Measurements from ENCODE around the gene AIDA.
"Not testable (repeated sequence)": the region's sequence is repeated elsewhere in the genome, so short reads cannot be mapped to it uniquely, and the experiment has no call there.

The AIDA gene

GRCh38 chr1:222713091-222713961 lies 1.0 kb upstream of the AIDA start:
- DNase-seq (ENCODE audit: low read depth) = peak; percentile 89

GRCh38 chr1:222711319-222712252 lies 705 bp downstream of the AIDA start:
- peak; percentile 28 for DNase-seq (ENCODE audit: low read depth)

- DNase-seq (ENCODE audit: low read depth) = no peak
Measured at GRCh38 chr1:222709700-222710153, 2.6 kb downstream of the AIDA start.

- no peak for DNase-seq (ENCODE audit: low read depth)
Measured at GRCh38 chr1:222706815-222707214, 5.5 kb downstream of the AIDA start.

- DNase-seq (ENCODE audit: low read depth) = no peak
Measured at GRCh38 chr1:222704260-222704659, 8.0 kb downstream of the AIDA start.

DNA sequence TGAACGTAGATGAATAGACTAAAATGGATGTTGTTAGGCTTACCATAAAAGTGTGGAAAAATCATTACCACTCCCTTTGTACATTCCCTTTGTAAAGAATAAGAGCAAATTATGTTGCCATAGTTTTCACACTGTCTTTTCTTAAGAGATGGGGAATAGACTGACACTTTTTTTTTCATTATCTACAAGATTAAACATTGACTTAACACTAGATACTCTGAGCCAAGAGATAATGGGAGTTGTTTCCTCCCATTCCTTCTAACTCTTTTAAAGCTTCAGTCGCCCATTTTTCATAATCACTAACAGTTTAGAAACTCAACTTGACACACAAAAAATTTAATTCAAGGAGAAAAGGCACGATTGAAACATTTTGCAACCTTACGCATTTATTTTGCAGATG lies 10.1 kb downstream of the AIDA start:
- no peak for DNase-seq (ENCODE audit: low read depth)

DNA sequence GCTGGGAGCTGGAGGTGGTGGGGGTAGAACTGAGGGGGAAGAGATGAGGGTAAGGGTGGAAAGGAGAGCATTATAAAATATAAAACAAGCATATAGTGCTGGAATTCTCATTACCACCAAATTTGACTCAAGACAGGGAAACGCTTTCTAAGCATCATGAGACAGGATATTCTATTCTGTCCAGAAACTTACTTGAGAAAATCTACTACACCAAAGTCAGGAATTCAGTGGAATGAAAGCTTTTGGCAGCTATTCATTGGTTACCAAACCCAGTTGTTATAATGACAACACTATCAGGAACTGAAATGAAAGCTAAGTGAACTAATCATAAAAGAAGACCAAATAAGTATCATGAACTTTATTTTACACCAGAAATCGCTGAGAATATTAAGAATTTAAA lies 14.5 kb downstream of the AIDA start:
- peak; percentile 14 for DNase-seq (ENCODE audit: low read depth)

DNA sequence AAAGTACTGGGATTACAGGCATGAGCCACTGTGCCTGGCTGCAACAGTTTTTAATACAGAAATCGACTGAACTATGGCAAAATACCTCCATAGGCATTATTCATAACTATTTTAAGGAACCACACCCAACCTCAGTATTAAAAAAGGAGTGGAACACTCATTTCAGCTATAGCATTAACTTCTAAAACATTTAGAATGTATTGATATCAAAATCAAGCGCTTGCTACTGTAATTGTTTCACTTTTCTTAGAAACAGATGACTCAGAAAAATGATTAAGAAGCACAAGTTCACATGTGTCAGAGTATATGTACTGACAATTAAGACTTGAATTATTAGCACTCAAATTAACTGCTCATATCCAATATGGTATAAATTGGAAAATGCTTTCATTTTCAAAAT lies 15.1 kb downstream of the AIDA start:
- DNase-seq (ENCODE audit: low read depth) = no peak

DNA sequence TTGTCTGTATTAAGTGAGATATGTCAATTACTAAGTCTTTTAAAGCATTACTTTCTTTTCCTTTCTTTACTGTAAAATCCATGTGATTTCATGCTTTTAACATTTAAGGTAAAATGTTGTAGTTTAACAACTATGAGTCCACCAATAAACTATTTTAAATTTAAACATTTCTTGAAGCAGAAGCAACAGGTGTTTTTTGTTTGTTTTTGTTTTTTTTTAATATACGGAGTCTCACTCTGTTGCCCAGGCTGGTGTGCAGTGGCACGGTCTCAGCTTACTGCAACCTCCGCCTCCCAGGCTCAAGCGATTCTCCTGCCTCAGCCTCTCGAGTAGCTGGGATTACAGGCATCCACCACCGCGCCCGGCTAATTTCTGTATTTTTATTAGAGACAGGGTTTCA lies 15.6 kb downstream of the AIDA start:
- DNase-seq (ENCODE audit: low read depth) = no peak

DNA sequence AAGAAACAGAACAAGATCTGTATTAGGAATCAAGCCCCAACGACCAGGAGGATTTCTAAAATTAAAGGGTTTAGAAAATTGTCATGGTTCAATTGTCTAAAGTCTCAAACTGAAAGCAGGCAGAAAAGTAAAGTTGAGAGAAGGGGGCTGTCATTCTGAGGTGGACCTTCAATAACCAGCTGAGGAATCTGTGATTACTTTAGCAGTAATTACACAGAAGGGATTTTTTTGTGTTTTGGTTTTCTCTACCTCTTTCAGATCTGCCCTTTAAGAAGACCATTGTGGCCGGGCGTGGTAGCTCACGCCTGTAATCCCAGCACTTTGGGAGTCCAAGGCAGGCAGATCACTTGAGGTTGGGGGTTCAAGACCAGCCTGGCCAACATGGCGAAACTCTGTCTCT lies 17.4 kb downstream of the AIDA start:
- DNase-seq (ENCODE audit: low read depth) = no peak

DNA sequence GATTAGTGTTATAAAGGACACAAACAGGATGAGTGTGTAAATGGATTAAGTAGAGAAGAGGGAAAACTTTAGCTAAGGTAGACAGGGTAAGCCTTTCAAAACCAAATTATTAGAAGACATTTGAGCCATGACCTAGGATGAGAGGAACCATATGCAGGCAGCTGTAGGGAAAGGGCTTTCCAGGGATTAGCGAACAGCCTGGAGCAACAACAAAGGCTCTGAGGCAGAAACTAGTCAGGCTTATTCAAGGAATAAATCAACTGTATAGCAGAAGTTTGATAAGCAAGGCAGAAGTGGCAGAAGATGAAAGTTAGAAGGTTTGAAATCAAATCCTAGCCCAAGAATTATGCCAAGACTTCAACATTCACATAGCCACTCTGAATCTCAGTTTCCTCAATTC lies 21.3 kb downstream of the AIDA start:
- no peak for DNase-seq (ENCODE audit: low read depth)

DNA sequence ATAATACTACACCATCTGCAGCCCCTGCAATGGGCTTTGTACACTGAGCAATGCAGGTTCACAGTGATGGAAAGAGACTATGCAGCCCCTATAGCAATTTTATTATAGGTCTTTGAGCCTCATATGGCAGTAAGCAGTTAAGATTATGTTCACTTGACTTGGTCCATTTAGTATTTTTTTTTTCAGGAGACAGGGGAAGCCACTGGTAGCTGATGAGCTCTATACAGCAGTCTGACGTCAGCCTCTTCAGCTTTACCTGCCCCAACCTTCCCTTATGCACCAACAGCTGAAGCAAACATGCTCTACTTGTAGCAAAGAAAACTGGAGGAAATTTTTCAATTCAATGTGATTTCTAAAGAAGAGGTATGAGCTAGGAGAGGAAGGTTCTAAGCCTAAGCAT lies 32.2 kb downstream of the AIDA start:
- no peak for DNase-seq (ENCODE audit: low read depth)

DNA sequence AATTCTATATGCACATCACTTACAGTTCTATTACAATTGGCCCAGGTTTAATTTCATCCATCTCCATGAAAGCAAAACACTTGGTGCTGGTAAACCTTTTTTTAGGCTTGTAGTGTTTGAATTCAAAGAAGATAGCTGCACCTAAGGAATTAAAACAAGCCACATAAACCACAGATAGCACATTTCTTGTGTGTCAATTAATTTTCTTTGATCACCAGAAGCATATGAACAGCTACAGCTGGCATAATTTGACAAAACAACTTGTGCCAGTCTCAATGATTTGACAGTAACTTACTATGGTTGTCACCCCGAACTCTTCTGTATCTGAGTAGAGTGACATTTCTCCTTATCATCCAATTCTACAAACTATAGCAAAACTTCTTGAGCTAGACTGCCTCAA lies 42.2 kb downstream of the AIDA start:
- DNase-seq (ENCODE audit: low read depth) = no peak

- DNase-seq (ENCODE audit: low read depth) = not testable (repeated sequence)
Measured at GRCh38 chr1:222669107-222669506, 43.2 kb downstream of the AIDA start.

DNA sequence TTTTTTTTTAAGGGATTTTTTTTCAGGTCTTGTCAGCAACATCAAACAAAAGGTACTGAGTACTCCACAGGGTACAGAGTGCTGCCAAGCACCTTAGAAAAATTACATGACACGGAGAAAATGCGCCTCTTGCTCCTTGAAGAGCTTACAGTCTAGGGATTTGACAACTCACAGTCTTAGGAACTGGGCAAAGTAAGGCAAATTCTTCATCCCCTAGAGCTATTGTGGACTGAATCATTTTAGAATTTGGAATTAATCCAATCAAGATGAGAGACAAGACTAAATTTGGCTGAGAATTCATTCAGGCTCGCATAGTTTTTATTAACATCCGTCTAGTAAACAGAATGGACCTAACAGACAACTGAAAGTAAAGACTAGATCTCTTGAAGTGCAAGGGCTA lies 44.1 kb downstream of the AIDA start:
- not testable (repeated sequence) for DNase-seq (ENCODE audit: low read depth)

DNA sequence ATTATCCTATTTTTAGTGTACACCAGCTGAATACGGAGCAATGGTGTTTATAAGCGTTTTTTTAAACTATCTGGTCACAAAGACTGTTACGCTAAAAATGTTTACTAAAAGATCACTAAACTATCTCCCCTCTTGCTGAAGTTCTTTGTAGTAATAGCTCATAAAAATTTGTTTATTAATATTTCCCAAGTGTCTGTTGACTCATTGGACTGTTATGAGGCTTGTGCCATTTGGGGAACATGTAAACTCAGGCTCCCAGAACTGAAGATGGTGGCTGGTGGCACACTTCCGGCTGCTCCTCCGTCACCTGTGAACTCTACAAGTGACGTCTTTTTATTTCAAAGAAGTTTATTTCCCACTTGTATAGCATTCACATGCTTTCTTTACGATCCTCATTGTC lies 46.3 kb downstream of the AIDA start:
- no peak for DNase-seq (ENCODE audit: low read depth)

DNA sequence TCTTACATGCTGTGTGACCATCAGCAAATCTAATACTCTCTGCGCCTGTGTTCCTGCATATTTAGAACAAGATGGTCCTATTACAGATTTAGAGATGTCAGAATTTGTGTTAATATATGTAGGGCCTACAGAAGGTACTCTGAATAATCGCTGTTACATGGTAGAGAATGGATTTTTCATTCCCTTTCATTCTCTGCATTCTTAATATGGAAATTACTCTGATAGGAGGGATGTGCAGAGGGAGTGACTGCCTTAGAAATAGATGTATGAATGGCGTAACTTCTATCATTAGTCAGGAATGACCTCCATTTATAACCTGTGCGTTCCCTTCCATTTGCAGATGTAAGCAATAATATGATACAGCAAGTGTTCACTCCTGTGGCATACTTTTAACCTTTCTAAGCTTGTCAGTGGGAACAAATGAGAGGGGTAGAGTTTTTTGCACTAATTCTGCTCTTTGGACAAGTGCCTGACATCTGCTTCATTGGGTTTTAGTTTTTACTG lies 48.8 kb downstream of the AIDA start:
- DNase-seq (ENCODE audit: low read depth) = no peak

DNA sequence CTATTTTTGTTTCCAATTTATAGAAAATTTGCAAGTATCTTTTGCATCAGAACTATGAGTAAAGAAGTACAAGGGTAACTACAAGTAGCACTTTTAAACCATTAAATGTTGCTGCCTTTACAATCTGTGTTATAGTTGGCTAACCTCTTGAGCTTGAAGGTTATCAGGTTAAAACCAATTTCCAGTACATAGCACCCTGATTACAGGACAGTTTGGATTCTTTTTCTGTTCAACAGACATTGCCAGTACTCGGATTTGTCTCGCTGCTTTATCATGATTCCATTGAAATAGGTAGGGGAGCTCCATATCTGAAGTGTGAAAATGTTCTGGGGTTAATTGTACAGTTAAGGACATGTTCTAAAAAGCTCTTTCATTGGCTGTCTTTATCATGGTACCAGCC lies 54.4 kb downstream of the AIDA start:
- no peak for DNase-seq (ENCODE audit: low read depth)

- no peak for DNase-seq (ENCODE audit: low read depth)
Measured at GRCh38 chr1:222656391-222657155, 55.7 kb downstream of the AIDA start.

DNA sequence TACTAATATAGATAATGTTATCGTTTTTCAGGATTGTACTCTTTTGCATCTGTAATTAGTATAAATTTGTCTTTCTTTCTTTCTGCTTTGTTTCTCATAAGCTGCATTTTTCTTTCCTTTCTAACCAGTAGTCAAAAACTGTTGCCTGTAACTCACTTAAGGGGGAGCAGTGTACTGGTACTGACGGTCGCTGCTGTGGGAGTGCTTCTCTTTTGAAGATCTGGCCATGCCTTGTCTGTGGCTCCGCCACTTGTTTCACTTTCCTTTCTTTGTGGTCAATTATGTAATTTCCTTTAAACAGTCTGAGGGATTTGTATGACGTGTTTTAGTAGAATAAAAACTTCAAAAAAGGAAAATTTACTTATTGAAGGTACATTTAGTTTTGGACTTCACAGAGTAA lies 57.4 kb downstream of the AIDA start:
- no peak for DNase-seq (ENCODE audit: low read depth)

DNA sequence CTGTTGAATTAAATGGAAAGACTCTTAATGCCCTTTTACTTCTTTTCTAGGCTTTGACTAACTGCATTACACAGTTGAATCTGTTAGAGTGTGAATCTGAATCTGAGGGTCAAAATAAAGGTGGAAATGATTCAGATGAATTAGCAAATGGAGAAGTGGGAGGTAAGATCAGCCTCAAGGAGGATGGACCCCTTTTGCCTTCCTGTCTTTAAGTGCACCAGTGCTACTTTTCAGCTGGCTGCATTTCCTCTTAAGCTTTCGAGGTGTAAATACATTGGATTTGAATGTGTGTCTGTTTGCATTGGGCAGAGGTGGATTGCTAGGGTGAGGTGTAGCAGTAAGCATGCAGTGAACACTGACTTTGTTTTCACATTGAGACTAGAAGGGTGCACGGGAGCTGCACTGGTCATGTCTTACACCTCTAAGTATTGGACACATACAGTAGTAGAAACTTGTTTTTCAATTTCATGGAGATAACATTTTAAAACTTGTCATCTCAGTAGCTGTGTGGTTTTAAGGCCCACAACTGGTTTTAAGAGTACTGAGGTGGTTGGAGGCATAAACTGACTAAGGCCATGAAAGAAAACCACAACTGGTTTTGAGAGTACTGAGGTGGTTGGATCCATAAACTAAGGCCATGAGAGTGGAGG lies 59.0 kb downstream of the AIDA start:
- no peak for DNase-seq (ENCODE audit: low read depth)

DNA sequence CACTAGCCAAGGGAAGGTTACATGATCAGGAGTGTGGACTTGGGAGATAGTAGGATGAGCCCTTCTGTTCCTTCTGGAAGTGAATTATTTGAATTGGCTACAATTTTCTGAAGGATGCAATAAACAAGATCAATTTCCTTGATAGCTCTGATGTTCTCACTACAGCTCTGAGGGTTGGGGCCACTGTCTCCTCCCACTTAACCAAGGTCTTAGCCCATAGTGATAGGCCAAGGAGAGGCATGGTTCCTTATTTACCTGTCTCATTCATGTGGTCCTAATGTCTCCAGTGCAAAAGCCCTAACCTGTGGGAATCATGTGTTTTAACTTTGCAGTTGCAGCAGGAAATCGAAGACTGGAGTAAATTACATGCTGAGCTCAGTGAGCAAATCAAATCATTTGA lies 59.6 kb downstream of the AIDA start:
- DNase-seq (ENCODE audit: low read depth) = no peak
